Subcutaneous adipose tissue (tissue), 4 donors: ENCODE measurements around the gene MGAT5B. TPM values are rescaled to one million over a fixed set of nuclear protein-coding genes. Genes with fewer than 3 reads are reported as not detected.

ENCODE experiments used
- CTCF ChIP-seq: fragments of 450-650 bp; IDR thresholded peaks from one replicate; pipeline ENCODE4 v1.5.1; 2016; ENCODE audit warnings: low read depth, mild to moderate bottlenecking, control low read depth, antibody characterized with exemption, moderate library complexity
- total RNA-seq, 4 donors: library from RNA; depleted of rRNA; stranded (reverse); fragments of >200 nt; gene quantifications; one replicate each; pipeline ENCODE4 v1.1.0, GENCODE V29; 2016

Gene MGAT5B
- total RNA-seq, 4 donors from 2014 or later = 0.19 to 0.88 TPM; not detected in 2

DNA sequence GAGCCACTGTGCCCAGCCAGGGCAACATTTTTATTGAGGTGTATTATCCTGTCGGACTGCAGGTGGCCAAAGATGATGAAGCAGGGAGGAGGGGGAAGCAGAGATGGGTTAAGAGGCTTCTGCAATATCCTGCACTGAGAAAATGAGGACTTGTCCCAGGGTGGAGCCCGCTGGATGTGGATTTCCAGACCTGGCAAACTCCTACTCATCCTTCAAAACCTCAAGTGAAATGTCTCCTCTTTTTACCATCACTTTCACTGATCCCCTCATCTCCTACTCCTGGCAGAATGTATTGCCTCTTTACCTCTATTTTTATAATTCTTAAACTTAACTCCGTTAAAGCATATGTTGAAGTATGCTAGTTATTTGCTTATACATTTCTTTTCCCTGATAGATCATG is 60.9 kb downstream of the MGAT5B start:
- no peak for TF ChIP-seq CTCF

DNA sequence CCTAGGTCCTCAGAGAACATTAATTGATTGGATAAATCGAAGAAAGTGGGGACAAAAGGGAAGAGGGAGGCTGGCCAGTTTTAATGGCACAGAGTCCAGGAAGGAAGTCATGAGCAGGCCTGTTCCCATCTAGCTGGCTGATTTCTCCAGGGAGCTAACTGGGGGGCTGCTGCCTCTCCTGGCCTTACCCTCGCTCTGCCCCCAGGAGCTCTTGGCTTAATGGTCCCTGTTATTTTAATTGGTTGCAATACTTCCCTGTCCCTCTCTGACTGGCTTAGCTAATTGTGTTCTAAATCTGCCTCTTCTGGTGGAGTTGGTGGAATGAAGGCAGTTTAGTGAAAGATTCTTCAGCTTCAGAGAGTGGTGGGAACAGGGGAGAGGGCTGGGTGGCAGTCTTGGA is 61.4 kb downstream of the MGAT5B start:
- TF ChIP-seq CTCF = no peak

DNA sequence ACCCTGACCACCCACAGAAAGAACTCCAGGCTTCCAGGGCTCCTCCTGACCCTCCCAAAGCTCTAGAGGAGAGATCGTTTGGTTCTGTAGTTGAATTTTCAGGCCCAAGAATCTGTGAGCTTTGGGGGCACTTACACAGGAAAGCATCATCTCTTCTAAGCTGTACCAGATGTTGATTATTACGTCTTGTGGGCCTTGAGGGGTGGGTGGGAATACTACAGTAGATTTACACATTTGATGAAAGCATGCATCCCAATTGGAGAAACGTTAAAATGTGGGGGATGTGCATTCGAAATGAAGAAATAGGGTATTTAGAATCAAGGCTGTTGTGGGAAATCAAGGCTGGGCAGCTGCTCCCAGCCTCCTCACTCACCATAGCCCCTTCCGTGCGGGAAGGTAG is 61.9 kb downstream of the MGAT5B start:
- no peak for TF ChIP-seq CTCF

GRCh38 chr17:76932402-76933333 is 64.5 kb downstream of the MGAT5B start:
- TF ChIP-seq CTCF = no peak

DNA sequence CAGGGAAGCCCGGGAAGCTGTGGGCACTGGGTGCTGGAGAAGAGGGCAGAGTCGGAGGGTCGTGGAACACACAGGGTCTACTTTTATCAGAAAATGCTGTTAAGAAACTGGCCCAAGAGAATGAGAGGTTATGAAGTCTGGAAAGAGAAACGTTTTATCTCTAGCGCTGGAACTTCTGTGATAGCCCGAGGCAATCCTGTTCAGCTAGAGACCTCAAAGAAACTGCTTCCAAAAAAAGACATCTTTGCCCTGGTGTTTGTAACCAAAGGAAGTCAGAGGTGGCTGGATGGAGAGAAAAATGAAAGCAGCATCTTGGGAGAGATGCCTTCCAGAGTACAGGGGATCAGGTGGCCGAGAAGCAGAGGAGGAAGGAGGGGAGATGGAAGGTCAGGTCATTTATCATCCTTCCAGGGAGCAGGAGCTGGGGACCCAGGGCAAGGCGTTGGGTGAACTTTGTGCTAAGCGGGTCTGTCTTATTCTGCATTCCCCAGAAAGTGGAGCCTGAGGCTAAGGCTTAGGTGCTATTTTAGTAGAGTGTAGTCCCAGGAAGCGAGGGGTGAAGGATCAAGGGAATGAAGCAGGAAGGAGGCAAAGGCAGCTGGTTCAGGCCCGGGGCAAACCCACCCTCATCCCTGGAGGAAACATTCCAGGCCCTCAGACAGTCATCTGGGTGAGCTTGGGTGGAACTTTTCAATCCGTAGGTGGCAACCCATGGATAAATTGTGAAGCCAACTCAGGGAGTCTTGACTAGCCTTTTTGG is 66.5 kb downstream of the MGAT5B start:
- no peak for TF ChIP-seq CTCF

DNA sequence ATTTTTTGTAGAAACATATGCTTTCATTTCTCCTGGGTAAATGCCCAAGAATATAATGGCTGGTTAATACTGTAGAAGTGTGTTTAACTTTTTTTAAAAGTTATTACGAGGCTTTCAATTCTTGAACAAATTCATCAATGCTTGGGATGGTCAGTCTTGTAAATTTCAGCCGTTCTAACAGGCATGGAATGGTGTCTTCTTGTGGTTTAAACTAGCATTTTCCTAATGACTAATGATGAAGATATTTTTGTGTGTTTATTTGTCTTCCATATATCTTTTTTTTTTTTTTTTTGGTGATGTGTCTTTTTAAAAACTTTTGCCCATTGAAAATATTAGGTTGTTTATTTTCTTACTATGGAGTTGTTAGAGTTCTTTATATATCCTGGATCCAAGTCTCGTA is 67.1 kb downstream of the MGAT5B start:
- no peak for TF ChIP-seq CTCF

- no peak for TF ChIP-seq CTCF
Observed at GRCh38 chr17:76937238-76937637, 69.0 kb downstream of the MGAT5B start.
